ENCODE results near the gene TMC3.

TMC3 gene

DNA sequence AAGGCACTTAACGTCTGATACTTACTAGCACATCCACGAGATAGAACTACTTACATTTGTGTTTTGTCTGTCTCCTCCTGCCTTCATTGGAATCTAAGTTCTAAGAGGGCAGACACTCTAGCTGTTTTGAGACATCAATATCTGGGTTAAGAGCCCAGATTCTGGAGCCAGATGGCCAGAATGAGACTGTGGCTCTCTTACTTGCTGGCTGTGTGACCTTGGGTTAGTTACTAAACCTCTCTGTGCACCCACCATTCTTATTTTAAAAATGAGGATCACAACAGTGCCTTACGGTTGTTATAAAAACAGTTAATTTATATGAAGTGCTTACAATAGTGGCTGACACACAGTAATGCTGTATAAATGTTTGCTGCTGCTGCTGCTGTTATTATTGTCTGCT lies 57.7 kb downstream of the TMC3 start:
- Histone ChIP-seq H3K36me3 (ENCODE audit: control insufficient read depth, insufficient read depth, low read length, severe bottlenecking) (peaks cover 25% of the 10 kb centered on the region), H3K27me3 (replicated peaks; ENCODE audit: control insufficient read depth, insufficient read depth, low read length) (no peaks in the 10 kb centered on the region), H3K9me3 (ENCODE audit: control insufficient read depth, low read length) (no peaks in the 10 kb centered on the region), H3K4me1 (ENCODE audit: control insufficient read depth, insufficient read depth, low read length) (peaks cover 25% of the 10 kb centered on the region), H3K9ac (ENCODE audit: low read length) (no peak overlapping the region), H3K4me3 (ENCODE audit: low read length) (no peak overlapping the region)
- no peak for DNase-seq (ENCODE audit: low read depth)

DNA sequence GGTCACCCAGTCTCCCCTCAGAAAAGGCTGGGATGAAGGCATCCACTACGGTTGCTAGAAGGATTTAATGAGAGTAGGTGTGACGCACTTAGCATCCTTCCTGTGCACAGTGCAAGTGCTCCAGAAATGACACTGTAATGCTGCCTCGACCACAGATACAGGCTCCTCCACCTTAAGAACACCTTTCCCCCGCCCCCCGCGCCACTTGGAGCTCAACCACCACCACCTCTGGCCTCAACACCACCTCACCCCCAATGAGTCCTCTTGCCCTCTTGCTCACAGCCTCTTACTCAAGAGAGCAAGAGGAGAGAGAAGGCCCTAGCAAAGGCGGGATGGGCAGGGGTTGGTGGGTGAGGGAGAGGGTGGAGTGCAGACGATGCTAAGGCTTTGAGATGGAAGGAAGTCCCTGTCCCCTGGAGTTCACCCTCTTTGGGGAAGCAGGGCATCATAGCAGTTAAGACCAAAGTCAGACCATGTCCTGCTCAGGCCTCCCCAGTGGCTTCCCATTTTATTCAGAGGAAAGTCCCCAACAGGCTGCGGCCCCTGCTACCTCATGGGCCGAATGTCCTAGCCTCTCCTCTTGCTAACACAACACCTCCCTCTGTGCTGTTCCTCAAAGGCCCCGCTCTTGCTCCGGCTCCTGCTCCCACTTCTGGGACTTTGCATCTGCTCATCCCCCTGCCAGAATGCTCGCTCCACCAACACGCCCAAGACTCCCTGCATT lies 58.4 kb downstream of the TMC3 start:
- peaks cover 25% of the 10 kb centered on the region for H3K36me3 ChIP-seq (ENCODE audit: control insufficient read depth, insufficient read depth, low read length, severe bottlenecking)
- DNase-seq (ENCODE audit: low read depth): no peak
- no peak overlapping the region for H3K4me3 ChIP-seq (ENCODE audit: low read length)
- no peak overlapping the region for H3K9ac ChIP-seq (ENCODE audit: low read length)
- peaks cover 30% of the 10 kb centered on the region for H3K4me1 ChIP-seq (ENCODE audit: control insufficient read depth, insufficient read depth, low read length)
- H3K27me3 ChIP-seq (replicated peaks; ENCODE audit: control insufficient read depth, insufficient read depth, low read length): no peaks in the 10 kb centered on the region
- no peaks in the 10 kb centered on the region for H3K9me3 ChIP-seq (ENCODE audit: control insufficient read depth, low read length)

DNA sequence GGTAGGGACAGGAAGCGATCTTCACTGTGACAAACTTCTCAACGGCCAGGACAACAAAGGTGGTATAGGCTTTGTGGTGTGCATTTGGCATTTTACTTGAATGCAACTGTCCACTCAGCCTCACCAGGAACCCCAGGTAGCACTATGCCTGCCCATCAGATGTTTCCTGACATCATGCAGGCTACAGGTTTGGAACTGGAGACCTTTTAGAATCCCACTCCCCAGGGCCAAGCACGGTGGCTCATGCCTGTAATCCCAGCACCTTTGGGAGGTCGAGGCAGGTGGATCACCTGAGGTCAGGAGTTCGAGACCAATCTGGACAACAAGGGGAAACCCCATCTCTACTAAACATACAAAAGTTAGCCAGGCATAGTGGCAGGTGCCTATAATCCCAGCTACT lies 59.6 kb downstream of the TMC3 start:
- Histone ChIP-seq H3K36me3 (ENCODE audit: control insufficient read depth, insufficient read depth, low read length, severe bottlenecking) (peaks cover 22% of the 10 kb centered on the region), H3K27me3 (replicated peaks; ENCODE audit: control insufficient read depth, insufficient read depth, low read length) (no peaks in the 10 kb centered on the region), H3K4me3 (ENCODE audit: low read length) (no peak overlapping the region), H3K4me1 (ENCODE audit: control insufficient read depth, insufficient read depth, low read length) (peaks cover 30% of the 10 kb centered on the region), H3K9ac (ENCODE audit: low read length) (no peak overlapping the region), H3K9me3 (ENCODE audit: control insufficient read depth, low read length) (no peaks in the 10 kb centered on the region)
- DNase-seq (ENCODE audit: low read depth): no peak

DNA sequence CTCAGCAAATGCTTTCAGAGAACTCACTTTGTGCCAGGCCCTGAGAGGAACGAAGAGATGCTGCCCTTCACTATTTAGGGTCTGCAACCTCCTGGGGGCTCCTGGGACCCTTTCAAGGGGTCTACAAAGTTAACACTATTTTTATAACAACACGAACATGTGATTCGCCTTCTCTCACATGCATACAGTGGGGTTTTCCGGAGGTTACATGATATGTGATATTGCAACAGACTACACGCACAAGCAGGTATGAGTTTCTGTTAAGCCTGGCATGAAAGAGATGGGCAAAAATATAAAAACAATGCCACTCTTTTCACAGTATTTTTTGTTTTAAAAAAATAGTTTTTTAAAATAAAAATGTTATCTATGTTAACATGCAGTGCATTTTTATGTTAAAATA lies 60.3 kb downstream of the TMC3 start:
- no peaks in the 10 kb centered on the region for H3K9me3 ChIP-seq (ENCODE audit: control insufficient read depth, low read length)
- H3K9ac ChIP-seq (ENCODE audit: low read length): no peak overlapping the region
- H3K27me3 ChIP-seq (replicated peaks; ENCODE audit: control insufficient read depth, insufficient read depth, low read length): no peaks in the 10 kb centered on the region
- peaks cover 30% of the 10 kb centered on the region for H3K4me1 ChIP-seq (ENCODE audit: control insufficient read depth, insufficient read depth, low read length)
- H3K4me3 ChIP-seq (ENCODE audit: low read length): no peak overlapping the region
- DNase-seq (ENCODE audit: low read depth): no peak
- H3K36me3 ChIP-seq (ENCODE audit: control insufficient read depth, insufficient read depth, low read length, severe bottlenecking): peaks cover 15% of the 10 kb centered on the region

DNA sequence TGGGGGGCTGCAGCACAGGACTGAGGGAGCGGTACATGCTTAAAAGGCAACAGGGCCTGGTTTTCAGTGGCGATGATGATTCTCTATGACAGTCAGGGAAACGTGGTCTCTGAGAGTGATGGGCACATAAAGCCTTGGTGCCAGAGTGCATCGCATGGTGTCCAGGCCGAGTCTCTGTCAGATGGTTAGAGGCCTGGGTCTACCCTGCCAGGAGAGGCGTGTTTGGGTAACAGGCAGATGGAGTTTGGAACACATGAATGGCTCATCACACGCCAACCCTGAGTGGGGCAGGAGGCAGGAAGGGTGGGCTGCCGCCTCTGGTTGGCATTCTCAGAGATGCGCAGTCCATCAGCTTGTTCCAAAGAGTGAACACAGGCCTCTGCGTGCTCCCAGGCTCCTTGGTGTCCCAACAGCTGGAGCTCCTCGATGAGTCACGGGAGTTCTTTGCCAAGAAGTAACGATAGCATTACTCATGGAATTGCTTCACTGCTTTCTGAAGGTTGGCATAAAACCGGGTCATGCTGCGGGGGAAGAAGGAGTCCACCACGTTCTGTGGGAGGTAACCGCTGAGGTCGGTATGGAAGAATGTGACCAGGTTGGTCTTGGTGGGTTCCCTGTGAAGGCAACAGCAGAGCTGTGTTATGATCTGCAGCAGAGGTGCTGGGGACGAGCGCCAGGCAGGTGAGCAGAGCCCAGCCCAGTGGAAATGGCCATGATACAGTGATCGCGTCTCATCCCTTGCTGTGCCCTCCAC lies 61.0 kb downstream of the TMC3 start:
- Histone ChIP-seq H3K9ac (ENCODE audit: low read length) (peak overlapping the region; percentile 17), H3K36me3 (ENCODE audit: control insufficient read depth, insufficient read depth, low read length, severe bottlenecking) (peaks cover 8% of the 10 kb centered on the region), H3K9me3 (ENCODE audit: control insufficient read depth, low read length) (no peaks in the 10 kb centered on the region), H3K27me3 (replicated peaks; ENCODE audit: control insufficient read depth, insufficient read depth, low read length) (no peaks in the 10 kb centered on the region), H3K4me3 (ENCODE audit: low read length) (no peak overlapping the region), H3K4me1 (ENCODE audit: control insufficient read depth, insufficient read depth, low read length) (peaks cover 36% of the 10 kb centered on the region)
- peak; percentile 99 for DNase-seq (ENCODE audit: low read depth)

DNA sequence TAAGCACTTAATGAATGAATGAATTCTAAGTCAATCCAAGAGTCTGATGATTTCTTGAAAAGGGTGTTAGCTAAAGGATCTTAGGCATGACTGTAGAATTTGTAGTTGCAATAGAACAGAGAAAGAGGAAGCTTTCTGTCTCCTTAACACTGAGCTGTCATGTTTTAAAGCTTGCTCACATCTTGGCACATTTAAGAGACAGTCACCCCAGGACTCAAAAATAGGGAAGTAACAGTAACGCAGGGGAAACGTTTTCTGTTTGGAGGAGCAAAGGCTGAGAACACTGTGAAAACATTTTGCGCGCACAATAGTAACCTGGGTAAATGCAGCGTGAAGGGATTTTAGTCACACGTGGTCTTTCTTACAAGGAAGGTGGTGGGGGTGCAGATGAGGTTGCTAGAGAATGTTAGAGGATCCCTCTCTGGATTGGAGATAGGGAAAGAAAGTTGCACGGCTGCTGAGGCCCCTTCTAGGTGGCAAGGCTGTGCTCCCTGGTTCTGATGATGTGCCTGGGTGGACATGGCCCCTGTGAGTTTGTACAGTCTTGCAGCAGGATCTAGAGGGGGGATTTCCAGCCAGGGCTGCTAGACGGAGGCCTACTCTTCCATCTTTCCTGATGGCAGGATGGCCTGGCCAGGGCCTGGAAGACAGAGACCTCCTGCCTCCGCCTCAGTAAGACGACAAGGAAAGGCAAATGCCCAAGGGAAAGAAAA lies 62.1 kb downstream of the TMC3 start:
- Histone ChIP-seq H3K9ac (ENCODE audit: low read length) (peak overlapping the region; percentile 17), H3K27me3 (replicated peaks; ENCODE audit: control insufficient read depth, insufficient read depth, low read length) (no peaks in the 10 kb centered on the region), H3K4me3 (ENCODE audit: low read length) (no peak overlapping the region), H3K9me3 (ENCODE audit: control insufficient read depth, low read length) (no peaks in the 10 kb centered on the region), H3K4me1 (ENCODE audit: control insufficient read depth, insufficient read depth, low read length) (peaks cover 42% of the 10 kb centered on the region), H3K36me3 (ENCODE audit: control insufficient read depth, insufficient read depth, low read length, severe bottlenecking) (no peaks in the 10 kb centered on the region)
- no peak for DNase-seq (ENCODE audit: low read depth)

DNA sequence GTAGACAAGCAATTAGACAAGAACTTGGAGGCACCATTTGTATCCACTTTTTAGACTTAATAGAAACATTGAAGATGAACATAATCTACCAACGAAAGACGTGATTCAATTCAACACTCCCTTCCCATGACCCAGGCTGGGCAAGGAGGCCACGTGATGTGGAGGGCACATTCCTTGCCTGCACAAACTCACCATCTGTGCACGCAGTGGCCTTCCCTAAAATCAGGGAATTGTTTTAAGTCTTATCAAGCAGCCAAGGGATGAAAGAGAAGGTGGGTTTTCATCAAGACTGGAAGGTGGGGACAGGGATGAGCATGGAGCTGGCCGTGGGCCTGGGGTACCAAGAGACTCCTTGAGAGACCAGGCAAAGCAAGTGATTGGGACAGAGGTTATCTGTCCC lies 63.5 kb downstream of the TMC3 start:
- Histone ChIP-seq H3K27me3 (replicated peaks; ENCODE audit: control insufficient read depth, insufficient read depth, low read length) (no peaks in the 10 kb centered on the region), H3K9me3 (ENCODE audit: control insufficient read depth, low read length) (no peaks in the 10 kb centered on the region), H3K9ac (ENCODE audit: low read length) (no peak overlapping the region), H3K4me1 (ENCODE audit: control insufficient read depth, insufficient read depth, low read length) (peaks cover 42% of the 10 kb centered on the region), H3K36me3 (ENCODE audit: control insufficient read depth, insufficient read depth, low read length, severe bottlenecking) (peaks cover 9% of the 10 kb centered on the region), H3K4me3 (ENCODE audit: low read length) (no peak overlapping the region)
- no peak for DNase-seq (ENCODE audit: low read depth)

DNA sequence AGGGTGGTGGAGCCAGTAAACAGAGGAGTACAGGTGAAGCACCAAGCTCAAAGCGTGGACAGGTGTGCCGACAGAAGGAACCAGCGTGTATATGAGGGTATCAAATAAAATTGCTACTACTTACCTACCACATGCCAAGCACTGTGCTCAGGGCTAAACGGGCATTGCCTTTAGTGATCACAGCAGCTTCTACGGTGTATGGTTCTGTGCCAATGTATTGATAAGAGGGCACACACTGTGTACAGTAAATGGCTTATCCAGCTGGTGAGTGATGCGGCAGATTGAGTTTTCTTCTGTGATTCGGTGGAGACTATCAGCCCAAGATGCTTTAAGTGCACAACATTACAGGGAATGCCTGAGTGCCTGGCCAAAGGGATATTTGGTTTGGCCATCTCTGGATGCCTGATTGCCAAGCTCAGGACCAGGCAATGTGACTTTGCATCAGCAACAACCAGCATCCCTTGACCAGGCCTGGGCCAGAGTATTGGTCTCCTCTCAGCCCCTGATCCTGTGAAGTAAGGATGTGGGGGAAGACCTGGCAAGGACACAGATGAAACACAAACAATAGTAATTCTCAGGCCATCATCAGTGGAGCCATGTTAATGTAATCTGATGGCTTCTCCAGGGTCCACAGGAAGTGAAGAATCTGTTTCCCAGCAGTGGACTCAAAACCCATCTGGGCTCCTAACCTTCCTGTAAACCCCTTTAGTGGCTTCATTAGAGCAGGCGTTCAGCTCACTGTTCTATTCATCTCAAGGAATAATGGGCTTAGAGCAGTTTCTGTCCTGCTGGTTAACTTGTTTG lies 64.2 kb downstream of the TMC3 start:
- Histone ChIP-seq H3K27me3 (replicated peaks; ENCODE audit: control insufficient read depth, insufficient read depth, low read length) (no peaks in the 10 kb centered on the region), H3K36me3 (ENCODE audit: control insufficient read depth, insufficient read depth, low read length, severe bottlenecking) (peaks cover 9% of the 10 kb centered on the region), H3K4me1 (ENCODE audit: control insufficient read depth, insufficient read depth, low read length) (peaks cover 42% of the 10 kb centered on the region), H3K9ac (ENCODE audit: low read length) (no peak overlapping the region), H3K4me3 (ENCODE audit: low read length) (no peak overlapping the region), H3K9me3 (ENCODE audit: control insufficient read depth, low read length) (no peaks in the 10 kb centered on the region)
- DNase-seq (ENCODE audit: low read depth): no peak

DNA sequence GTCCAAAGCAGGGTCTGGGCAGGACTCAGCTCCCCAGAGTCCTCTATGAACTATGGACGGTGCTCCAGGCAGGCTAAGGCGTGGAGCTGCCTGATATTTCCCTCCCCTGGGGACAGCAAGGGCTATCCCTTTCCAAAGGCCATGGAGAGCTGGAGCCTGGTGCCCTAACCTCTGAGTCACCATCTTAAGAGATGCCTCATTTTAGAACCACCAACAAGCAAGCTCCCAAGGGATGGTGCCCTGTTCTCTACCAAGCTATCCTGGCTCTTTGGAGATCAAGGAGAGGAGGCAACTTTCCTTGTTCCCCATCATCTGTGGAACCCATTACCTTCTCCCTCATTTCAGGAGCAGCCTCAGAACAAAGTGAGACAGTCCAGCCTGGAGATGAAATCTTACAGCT lies 65.8 kb downstream of the TMC3 start:
- peaks cover 17% of the 10 kb centered on the region for H3K36me3 ChIP-seq (ENCODE audit: control insufficient read depth, insufficient read depth, low read length, severe bottlenecking)

DNA sequence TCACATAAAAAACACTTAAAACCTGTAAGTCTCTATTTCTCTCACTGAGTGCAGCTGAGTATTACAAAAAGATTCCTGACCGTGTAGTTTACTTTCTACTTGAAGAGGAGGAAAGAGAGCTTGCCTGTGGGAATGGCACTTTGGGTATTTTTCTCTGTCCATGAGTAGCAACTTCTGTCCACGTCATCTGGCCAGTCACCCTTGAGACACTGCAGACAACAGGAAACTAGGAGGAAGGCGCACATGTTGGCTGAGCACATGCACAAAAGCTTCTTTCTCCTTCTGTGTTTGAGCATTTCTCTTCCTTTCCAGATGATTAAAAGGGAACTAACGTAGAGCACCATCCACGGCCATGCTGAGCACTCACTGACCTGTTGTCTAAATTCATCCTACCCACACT lies 69.8 kb downstream of the TMC3 start:
- H3K9me3 ChIP-seq (ENCODE audit: control insufficient read depth, low read length): no peaks in the 10 kb centered on the region
- no peak for DNase-seq (ENCODE audit: low read depth)

More for the DNA sequence above, 65.8 kb downstream of the TMC3 start:
- DNase-seq (ENCODE audit: low read depth): no peak
- Histone ChIP-seq H3K9ac (ENCODE audit: low read length) (no peak overlapping the region), H3K4me3 (ENCODE audit: low read length) (no peak overlapping the region), H3K27me3 (replicated peaks; ENCODE audit: control insufficient read depth, insufficient read depth, low read length) (no peaks in the 10 kb centered on the region), H3K9me3 (ENCODE audit: control insufficient read depth, low read length) (no peaks in the 10 kb centered on the region), H3K4me1 (ENCODE audit: control insufficient read depth, insufficient read depth, low read length) (peaks cover 39% of the 10 kb centered on the region)

More for the DNA sequence above, 69.8 kb downstream of the TMC3 start:
- Histone ChIP-seq H3K36me3 (ENCODE audit: control insufficient read depth, insufficient read depth, low read length, severe bottlenecking) (peaks cover 43% of the 10 kb centered on the region), H3K27me3 (replicated peaks; ENCODE audit: control insufficient read depth, insufficient read depth, low read length) (no peaks in the 10 kb centered on the region), H3K4me1 (ENCODE audit: control insufficient read depth, insufficient read depth, low read length) (peaks cover 15% of the 10 kb centered on the region), H3K4me3 (ENCODE audit: low read length) (no peak overlapping the region), H3K9ac (ENCODE audit: low read length) (no peak overlapping the region)
